ENCODE results near the gene MRPL44. TPM values are rescaled to one million over a fixed set of nuclear protein-coding genes. Genes with fewer than 3 reads are reported as not detected.

The MRPL44 gene
- total RNA-seq, 1 donor from 2014 or later = 22.7 TPM

DNA sequence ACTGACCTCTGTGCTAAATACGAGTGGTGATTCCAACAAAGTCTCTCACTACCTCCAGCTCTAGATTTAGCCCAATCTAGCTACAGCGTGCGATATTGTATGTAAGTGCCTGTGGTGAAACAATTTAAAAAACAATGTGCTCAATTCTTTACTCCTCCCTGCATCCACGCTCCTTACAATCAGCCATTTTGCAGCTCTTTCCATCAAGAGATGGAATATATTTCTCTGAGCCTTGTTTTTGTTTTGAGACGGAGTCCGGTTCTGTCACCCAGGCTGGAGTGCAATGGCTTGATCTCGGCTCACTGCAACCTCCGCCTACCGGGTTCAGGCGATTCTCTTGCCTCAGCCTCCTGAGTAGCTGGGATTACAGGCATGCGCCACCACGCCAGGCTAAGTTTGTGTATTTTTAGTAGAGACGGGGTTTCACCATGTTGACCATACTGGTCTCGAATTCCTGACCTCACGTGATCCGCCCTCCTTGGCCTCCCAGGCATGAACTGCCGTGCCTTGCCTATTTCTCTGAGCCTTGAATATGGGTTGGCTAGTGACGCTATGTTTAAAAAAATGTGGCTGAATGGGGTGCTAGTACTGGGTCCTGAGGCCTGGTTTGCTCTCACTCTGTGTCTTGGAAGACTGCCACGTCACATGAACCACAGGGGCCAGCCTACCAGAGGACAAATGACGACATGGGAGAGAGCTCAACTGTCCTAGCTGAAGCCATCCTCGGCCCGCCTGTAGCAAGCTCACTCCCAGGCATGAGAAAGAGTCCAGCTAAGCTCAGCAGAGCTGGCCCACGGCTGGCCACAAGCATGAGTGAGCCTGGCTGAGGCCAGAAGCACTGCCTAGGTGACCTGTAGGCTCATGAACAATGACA lies 26.9 kb upstream of the MRPL44 start:
- H3K4me1 Mint-ChIP-seq (ENCODE audit: unreplicated experiment) = peaks cover 36% of the 10 kb centered on the region
- peaks cover 2% of the 10 kb centered on the region for H3K36me3 Mint-ChIP-seq (ENCODE audit: unreplicated experiment)
- H3K4me3 Mint-ChIP-seq (ENCODE audit: unreplicated experiment) = no peak overlapping the region
- DNase-seq (ENCODE audit: extremely low spot score, unreplicated experiment) = no peak
- peak overlapping the region; percentile 31 for H3K27ac Mint-ChIP-seq (ENCODE audit: unreplicated experiment)
- TF ChIP-seq CTCF (IDR thresholded peaks at IDR 0.05) = no peak
- H3K9me3 Mint-ChIP-seq (ENCODE audit: unreplicated experiment) = no peaks in the 10 kb centered on the region
- H3K27me3 Mint-ChIP-seq (ENCODE audit: unreplicated experiment) = no peaks in the 10 kb centered on the region

GRCh38 chr2:223932816-223933800 lies 24.2 kb upstream of the MRPL44 start:
- H3K4me1 Mint-ChIP-seq (ENCODE audit: unreplicated experiment) = peaks cover 59% of the 10 kb centered on the region
- no peak for TF ChIP-seq CTCF (IDR thresholded peaks at IDR 0.05)
- peak overlapping the region; percentile 29 for H3K27ac Mint-ChIP-seq (ENCODE audit: unreplicated experiment)
- H3K27me3 Mint-ChIP-seq (ENCODE audit: unreplicated experiment) = no peaks in the 10 kb centered on the region
- no peaks in the 10 kb centered on the region for H3K9me3 Mint-ChIP-seq (ENCODE audit: unreplicated experiment)
- no peak overlapping the region for H3K4me3 Mint-ChIP-seq (ENCODE audit: unreplicated experiment)
- H3K36me3 Mint-ChIP-seq (ENCODE audit: unreplicated experiment) = no peaks in the 10 kb centered on the region
- DNase-seq (ENCODE audit: extremely low spot score, unreplicated experiment) = no peak

DNA sequence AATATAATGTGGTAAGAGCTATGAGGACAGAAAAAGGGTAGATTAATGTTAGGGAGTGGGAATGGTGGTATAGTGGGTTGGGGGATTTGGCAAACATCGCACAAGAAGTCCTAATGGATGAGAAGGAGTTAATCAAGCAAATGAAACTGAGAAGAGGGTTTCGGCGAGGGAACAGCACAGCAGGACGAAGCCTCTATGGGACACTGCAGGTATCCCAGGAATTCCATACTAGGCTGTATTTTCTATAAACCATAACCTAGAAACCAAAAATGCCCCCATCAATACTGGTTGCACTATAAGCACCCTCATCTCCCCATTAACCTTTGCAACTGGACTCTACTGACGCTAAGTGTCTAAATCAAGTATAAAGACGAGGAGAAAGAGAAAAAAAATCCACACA lies 22.4 kb upstream of the MRPL44 start:
- H3K27ac Mint-ChIP-seq (ENCODE audit: unreplicated experiment) = peak overlapping the region; percentile 67
- peaks cover 71% of the 10 kb centered on the region for H3K4me1 Mint-ChIP-seq (ENCODE audit: unreplicated experiment)
- TF ChIP-seq CTCF (IDR thresholded peaks at IDR 0.05) = no peak
- no peak overlapping the region for H3K4me3 Mint-ChIP-seq (ENCODE audit: unreplicated experiment)
- H3K9me3 Mint-ChIP-seq (ENCODE audit: unreplicated experiment) = no peaks in the 10 kb centered on the region
- H3K36me3 Mint-ChIP-seq (ENCODE audit: unreplicated experiment) = peaks cover 3% of the 10 kb centered on the region
- no peaks in the 10 kb centered on the region for H3K27me3 Mint-ChIP-seq (ENCODE audit: unreplicated experiment)
- no peak for DNase-seq (ENCODE audit: extremely low spot score, unreplicated experiment)

GRCh38 chr2:223935459-223936125 lies 21.7 kb upstream of the MRPL44 start:
- H3K4me3 Mint-ChIP-seq (ENCODE audit: unreplicated experiment) = no peak overlapping the region
- peaks cover 4% of the 10 kb centered on the region for H3K36me3 Mint-ChIP-seq (ENCODE audit: unreplicated experiment)
- H3K27me3 Mint-ChIP-seq (ENCODE audit: unreplicated experiment) = no peaks in the 10 kb centered on the region
- TF ChIP-seq CTCF (IDR thresholded peaks at IDR 0.05) = no peak
- H3K9me3 Mint-ChIP-seq (ENCODE audit: unreplicated experiment) = no peaks in the 10 kb centered on the region
- H3K27ac Mint-ChIP-seq (ENCODE audit: unreplicated experiment) = no peak overlapping the region
- peaks cover 65% of the 10 kb centered on the region for H3K4me1 Mint-ChIP-seq (ENCODE audit: unreplicated experiment)
- DNase-seq (ENCODE audit: extremely low spot score, unreplicated experiment) = no peak
